ENCODE results near the gene GLUL. TPM values are rescaled to one million over a fixed set of nuclear protein-coding genes. Genes with fewer than 3 reads are reported as not detected.
A peak's percentile ranks its signal among the peaks of the same experiment; 100 is the strongest.

Gene GLUL
- total RNA-seq, 1 donor from 2014 or later = 37.8 TPM

- POLR2A ChIA-PET = no interaction called here
- Mint-ChIP-seq H3K4me3 (peak overlapping the region; percentile 6), H3K36me3 (ENCODE audit: low read depth) (peaks cover 5% of the 10 kb centered on the region), H3K27ac (no peak overlapping the region), H3K27me3 (peaks cover 8% of the 10 kb centered on the region), H3K9me3 (no peaks in the 10 kb centered on the region), H3K4me1 (peaks cover 33% of the 10 kb centered on the region)
- intact Hi-C loops (cut with micrococcal nuclease) = loop anchor here (5.0 to 10.0 kb wide), 2 partner anchors 1762 to 1889 kb away; partner anchors contain the start of genes ACBD6 and XPR1
- ATAC-seq (ENCODE audit: low read depth) (no peak), DNase-seq (no peak)
- TF ChIP-seq CTCF (IDR thresholded peaks at IDR 0.05) = no peak
- CTCF ChIA-PET = interaction anchor here (0.6 to 8.4 kb wide), 5 partner anchors 18 to 889 kb away, joined by 3 to 284 read pairs (median 18); no protein-coding TSS in a partner anchor
Observed at GRCh38 chr1:182394055-182394775, 2.6 kb upstream of the GLUL start.

GRCh38 chr1:182392050-182393028, 749 bp upstream of the GLUL start:
- intact Hi-C loops (cut with micrococcal nuclease) = loop anchor here (5.0 to 10.0 kb wide), 2 partner anchors 1760 to 1888 kb away; partner anchors contain the start of genes ACBD6 and XPR1
- POLR2A ChIA-PET = interaction anchor here (1.1 to 1.4 kb wide), 2 partner anchors 157 to 250 kb away, joined by 4 to 6 read pairs; no protein-coding TSS in a partner anchor
- peak; percentile 8 for ATAC-seq (ENCODE audit: low read depth)
- Mint-ChIP-seq H3K4me1 (peaks cover 36% of the 10 kb centered on the region), H3K27me3 (peaks cover 8% of the 10 kb centered on the region), H3K4me3 (peak overlapping the region; percentile 96), H3K36me3 (ENCODE audit: low read depth) (peaks cover 14% of the 10 kb centered on the region), H3K27ac (no peak overlapping the region), H3K9me3 (no peaks in the 10 kb centered on the region)
- CTCF ChIA-PET = interaction anchor here (0.9 to 2.8 kb wide), 2 partner anchors 209 to 249 kb away, joined by 3 to 19 read pairs; no protein-coding TSS in a partner anchor
- TF ChIP-seq CTCF (IDR thresholded peaks at IDR 0.05) = no peak
- DNase-seq = no peak

GRCh38 chr1:182391028-182391361, 595 bp downstream of the GLUL start:
- intact Hi-C loops (cut with micrococcal nuclease) = loop anchor here (1.0 to 10.0 kb wide), 5 partner anchors 60 to 1886 kb away; partner anchors contain the start of genes ACBD6 and XPR1
- no peak for TF ChIP-seq CTCF (IDR thresholded peaks at IDR 0.05)
- Mint-ChIP-seq H3K27ac (peak overlapping the region; percentile 87), H3K4me3 (peak overlapping the region; percentile 96), H3K36me3 (ENCODE audit: low read depth) (peaks cover 28% of the 10 kb centered on the region), H3K4me1 (peaks cover 33% of the 10 kb centered on the region), H3K9me3 (no peaks in the 10 kb centered on the region), H3K27me3 (peaks cover 3% of the 10 kb centered on the region)
- CTCF ChIA-PET = interaction anchor here (1.1 kb wide), 1 partner anchor 16 kb away, joined by 3 read pairs; no protein-coding TSS in a partner anchor
- POLR2A ChIA-PET = interaction anchor here (0.7 kb wide), 1 partner anchor 1174 kb away, joined by 3 read pairs; no protein-coding TSS in a partner anchor
- DNase-seq = no peak
- ATAC-seq (ENCODE audit: low read depth) = no peak

DNA sequence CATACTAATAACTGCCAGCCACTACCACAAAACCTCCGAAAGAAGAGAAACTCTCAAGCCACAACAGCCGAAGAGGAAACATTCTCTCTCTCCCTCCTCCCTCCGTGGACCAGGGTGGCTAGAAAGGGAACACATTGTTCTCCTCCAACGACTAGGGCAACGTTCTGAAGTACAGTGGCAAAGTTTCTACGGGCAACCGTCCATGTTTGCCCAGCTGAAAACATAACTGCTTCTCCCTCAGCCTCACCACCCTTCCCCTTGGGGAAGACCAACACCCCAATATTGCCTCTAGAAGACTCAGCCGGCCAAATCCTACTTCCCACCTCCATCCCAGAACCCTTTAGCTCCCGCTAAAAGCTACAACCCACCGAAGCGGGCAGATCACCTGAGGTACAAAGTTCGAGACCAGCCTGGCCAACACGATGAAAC, 2.0 kb downstream of the GLUL start:
- no peak for TF ChIP-seq CTCF (IDR thresholded peaks at IDR 0.05)
- ATAC-seq (ENCODE audit: low read depth) (no peak), DNase-seq (no peak)
- no peaks in the 10 kb centered on the region for H3K27me3 Mint-ChIP-seq
- H3K36me3 Mint-ChIP-seq (ENCODE audit: low read depth) = peaks cover 39% of the 10 kb centered on the region
- H3K4me1 Mint-ChIP-seq = peaks cover 33% of the 10 kb centered on the region
- intact Hi-C loops (cut with micrococcal nuclease) = loop anchor here (2.0 to 10.0 kb wide), 3 partner anchors 59 to 1885 kb away; partner anchors contain the start of genes ACBD6 and XPR1
- no peaks in the 10 kb centered on the region for H3K9me3 Mint-ChIP-seq
- H3K4me3 Mint-ChIP-seq = peak overlapping the region; percentile 96
- H3K27ac Mint-ChIP-seq = peak overlapping the region; percentile 68
- CTCF ChIA-PET = interaction anchor here (1.1 to 1.4 kb wide), 2 partner anchors 14 to 246 kb away, joined by 3 to 5 read pairs; no protein-coding TSS in a partner anchor
- POLR2A ChIA-PET = interaction anchor here (0.7 kb wide), 1 partner anchor 409 kb away, joined by 3 read pairs; no protein-coding TSS in a partner anchor
